SK-MEL-5 (cell line): ENCODE measurements around the gene NSDHL. TPM values are rescaled to one million over a fixed set of nuclear protein-coding genes. Genes with fewer than 3 reads are reported as not detected.
"Not testable (repeated sequence)": the region's sequence is repeated elsewhere in the genome, so short reads cannot be mapped to it uniquely, and the experiment has no call there.

Experiments
- DNase-seq: peaks from one replicate; pipeline ENCODE4 v3.0.0-alpha.2; 2016; ENCODE audit warnings: low read depth, low spot score
- in situ Hi-C: cut with HindIII; loops from 2 replicates; pipeline ENCODE4 v1.10.0; 2016; ENCODE audit warnings: low sequenced_read_pairs, high pct_unique_total_duplicates, low pct_unique_long_range_greater_than_20kb
- total RNA-seq: library from RNA; depleted of rRNA; stranded (reverse); fragments of >200 nt; shearing (Covaris generic); gene quantifications from 2 replicates; pipeline ENCODE4 v1.2.3, GENCODE V29; 2014

The NSDHL gene
- total RNA-seq, 1 experiment from 2014 or later = 15.1 TPM

GRCh38 chrX:152899874-152900719, 69.2 kb downstream of the NSDHL start:
- DNase-seq = no peak
- in situ Hi-C loops = no loop called here

DNA sequence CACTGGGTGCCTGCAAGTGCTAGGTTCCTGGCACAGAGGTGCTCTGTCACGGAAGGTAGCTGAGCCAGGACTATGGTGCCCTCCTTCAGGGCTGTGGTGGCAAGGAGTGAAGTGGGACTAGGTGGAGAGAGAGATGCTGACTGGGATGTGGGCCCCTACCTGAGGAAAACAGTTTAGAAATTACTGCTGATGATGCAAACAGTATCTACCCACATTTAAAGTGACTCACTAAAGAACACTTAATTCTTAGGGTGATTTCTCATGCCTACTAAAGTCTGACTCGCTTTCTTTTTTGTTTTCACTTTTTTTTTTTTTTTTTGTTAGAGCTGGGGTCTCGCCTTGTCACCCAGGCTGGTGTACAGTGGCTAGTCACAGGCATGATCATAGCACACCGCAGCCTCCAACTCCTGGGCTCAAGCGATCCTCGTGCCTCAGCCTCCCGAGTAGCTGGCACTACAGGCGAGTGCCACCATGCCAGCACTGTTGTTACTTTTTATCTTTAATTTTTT, 70.1 kb downstream of the NSDHL start:
- no peak for DNase-seq
- in situ Hi-C loops = no loop called here

- no peak for DNase-seq
- in situ Hi-C loops = no loop called here
Measured at GRCh38 chrX:152901816-152902501, 71.1 kb downstream of the NSDHL start.

GRCh38 chrX:152902502-152902820, 71.6 kb downstream of the NSDHL start:
- no peak for DNase-seq
- in situ Hi-C loops = no loop called here

DNA sequence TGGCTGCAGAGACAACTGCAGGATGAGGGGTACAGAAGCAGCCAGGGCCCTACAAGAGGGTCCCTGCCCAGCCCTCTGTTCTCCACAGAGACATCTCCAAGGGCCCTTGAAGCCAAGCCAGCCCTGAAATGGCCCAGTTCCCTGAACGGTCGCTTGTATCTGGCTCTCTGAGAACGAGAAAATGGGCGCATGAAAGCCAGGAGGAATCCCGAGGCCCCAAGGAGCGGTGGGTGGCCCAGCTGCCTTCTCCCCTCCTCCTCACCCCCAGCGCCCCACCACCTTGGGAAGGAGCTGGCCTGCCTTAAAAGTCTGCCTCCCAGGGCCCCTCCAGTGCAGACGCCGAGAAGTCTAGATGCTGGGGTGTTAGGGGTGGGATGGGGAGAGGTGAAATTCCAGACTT, 72.7 kb downstream of the NSDHL start:
- no peak for DNase-seq
- in situ Hi-C loops = no loop called here

DNA sequence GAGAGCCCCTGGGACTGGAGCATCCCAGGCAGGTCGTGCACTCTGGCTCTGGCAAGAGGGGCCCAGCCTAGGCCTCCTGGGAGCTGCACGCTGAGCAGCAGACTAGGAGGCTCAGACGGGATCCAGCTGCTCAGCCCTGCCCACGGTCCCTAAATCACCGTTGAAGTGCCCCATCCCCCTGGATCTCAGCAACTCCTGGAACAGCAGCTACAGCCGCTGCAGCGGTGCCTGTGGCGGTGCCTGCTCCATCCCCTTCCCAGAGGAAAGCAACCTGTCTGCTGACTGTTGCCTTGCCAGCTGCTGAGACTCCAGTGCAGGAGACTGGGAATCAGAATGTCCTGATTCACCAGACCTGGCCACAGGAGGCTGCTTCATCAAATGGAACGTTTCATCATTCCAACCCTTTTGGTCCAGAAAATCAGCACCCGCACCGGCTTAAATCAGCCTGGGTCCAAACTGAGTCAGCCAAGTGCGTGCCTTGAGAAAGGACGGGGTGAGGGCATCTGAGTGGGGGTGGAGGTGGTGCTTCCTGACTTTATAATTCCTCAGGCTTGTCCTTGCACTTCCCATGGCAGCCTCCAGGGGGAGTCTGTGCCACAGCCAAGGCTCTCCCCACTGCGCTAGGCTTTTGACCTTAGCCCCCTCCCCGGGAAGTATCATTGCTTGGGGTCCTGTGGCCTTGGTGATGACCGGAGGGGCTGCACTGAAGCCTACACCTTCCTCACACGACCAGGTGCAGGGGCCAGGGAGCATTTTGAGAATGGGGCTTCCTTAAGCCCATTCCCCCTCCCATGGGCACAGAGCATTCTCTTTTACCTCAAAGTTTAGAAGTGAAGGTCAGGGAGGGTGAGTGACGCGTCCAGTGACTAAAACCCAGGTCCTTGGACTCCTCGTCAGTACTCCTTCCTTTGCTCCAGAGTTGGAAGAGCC, 73.6 kb downstream of the NSDHL start:
- peak; percentile 53 for DNase-seq
- in situ Hi-C loops = no loop called here

GRCh38 chrX:152905081-152905420, 74.2 kb downstream of the NSDHL start:
- DNase-seq = no peak
- in situ Hi-C loops = no loop called here

- DNase-seq = peak; percentile 52
- in situ Hi-C loops = no loop called here
Measured at GRCh38 chrX:152907084-152907651, 76.3 kb downstream of the NSDHL start.

DNA sequence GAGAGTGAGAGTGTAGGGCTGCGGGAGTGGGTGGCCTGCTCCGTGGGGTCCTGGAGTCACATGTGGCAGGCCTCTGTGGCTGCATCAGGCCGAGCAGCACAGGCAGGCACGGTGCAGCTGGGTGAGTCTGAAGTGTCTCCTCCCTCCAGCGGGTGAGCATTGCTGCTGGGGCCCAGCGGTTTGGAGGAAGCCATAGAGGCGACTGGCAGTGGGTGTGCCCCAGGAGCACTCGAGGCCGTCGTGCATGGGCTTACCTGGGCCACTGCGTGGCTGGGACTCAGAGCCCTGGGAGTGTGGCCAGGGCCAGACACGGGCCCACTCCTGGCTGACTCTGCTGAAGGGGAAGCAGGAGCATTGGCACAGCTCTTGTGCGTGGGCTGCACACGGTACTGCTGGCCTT, 77.6 kb downstream of the NSDHL start:
- in situ Hi-C loops = no loop called here
- no peak for DNase-seq

DNA sequence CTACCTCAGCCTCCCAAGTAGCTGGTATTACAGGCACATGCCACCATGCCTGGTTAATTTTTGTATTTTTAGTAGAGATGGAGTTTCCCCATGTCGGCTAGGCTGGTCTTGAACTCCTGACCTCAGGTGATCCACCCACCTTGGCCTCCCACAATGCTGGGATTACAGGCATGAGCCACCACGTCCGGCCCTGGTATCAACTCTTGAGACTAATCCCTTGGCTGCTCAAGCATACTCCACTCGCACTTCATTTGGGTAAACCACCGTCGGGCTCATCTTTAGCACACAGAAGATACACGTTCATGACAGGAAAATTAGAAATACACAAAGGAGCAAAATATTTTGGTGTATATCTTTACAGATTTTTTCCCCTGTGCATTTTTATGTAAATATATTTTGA, 79.2 kb downstream of the NSDHL start:
- in situ Hi-C loops, DNase-seq: not testable (repeated sequence)

DNA sequence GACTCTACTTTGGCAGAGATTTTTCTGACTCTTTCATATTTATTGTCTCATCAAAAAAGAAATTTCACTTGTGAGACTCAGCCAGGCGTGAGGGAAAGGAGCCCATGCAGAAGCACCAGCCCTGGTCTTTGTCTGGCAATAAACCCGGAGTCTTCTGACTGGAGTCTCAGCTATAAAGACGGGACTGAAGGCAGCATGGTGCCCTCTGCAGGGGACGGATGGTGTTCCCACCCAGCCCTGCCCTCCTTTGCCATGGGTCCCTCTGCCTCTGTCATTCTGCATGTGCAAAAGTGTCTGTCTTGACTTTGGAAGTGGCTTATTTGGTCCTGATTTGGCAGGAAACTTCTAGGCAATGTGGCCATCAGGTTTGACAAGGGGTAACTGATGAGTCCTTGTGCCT, 81.2 kb downstream of the NSDHL start:
- in situ Hi-C loops = no loop called here
- peak; percentile 53 for DNase-seq

GRCh38 chrX:152912641-152913040, 81.8 kb downstream of the NSDHL start:
- no peak for DNase-seq
- in situ Hi-C loops = no loop called here

DNA sequence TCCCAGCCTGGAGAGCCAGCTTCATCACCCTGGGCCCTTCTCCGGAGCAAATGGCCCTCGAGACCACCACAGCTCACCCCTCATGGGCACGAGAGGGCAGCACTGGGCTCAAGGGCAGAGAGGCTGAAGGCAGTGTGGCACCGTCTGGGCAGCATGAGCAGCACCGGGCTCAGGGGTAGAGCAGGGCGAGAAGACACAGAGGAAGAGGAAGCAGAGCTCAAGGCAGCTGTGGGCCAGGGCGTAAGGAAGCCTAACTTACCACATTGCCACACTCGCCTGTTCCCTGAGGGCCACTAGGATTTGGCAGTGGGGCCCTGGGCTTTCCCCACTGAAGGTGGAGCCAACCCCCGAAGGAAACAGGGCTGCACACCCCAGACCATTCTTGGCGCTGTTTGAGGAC, 82.5 kb downstream of the NSDHL start:
- in situ Hi-C loops = no loop called here
- DNase-seq = peak; percentile 48

- no peak for DNase-seq
- in situ Hi-C loops = no loop called here
Measured at GRCh38 chrX:152913910-152914309, 83.0 kb downstream of the NSDHL start.

DNA sequence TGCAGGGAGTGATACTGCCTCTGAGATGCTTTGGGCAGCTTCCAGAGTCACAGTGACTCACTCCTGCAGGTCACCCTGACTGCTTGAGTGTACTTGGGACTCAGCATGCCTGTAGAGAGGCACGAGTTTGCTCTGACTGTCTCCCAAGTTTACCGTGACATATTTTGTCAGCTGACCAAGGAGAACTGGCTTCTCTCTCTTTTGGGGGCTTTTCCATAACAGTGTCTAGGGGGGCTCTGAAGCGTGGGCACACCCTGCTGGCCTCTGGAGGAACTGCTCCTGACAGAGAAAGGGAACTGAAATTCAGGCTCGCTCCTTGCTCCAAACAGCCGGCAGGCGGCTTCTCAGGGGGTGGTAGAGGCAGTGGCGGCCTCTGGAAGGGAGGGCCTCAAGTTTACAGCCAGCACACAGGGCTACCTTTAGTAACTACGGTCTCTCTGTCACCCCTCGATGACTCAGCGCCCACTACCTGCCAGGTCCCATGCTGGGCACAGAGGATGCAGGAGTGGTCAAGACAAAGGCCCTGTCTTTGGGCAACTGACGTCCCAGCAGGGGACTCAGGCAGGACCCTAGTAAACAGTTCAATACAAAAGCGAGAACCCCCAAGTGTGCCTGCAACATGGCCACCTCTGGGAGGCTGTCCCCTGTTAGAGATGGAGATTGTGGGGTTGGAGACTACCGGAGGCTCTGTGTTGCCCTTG, 84.8 kb downstream of the NSDHL start:
- DNase-seq = peak; percentile 53
- in situ Hi-C loops = no loop called here

DNA sequence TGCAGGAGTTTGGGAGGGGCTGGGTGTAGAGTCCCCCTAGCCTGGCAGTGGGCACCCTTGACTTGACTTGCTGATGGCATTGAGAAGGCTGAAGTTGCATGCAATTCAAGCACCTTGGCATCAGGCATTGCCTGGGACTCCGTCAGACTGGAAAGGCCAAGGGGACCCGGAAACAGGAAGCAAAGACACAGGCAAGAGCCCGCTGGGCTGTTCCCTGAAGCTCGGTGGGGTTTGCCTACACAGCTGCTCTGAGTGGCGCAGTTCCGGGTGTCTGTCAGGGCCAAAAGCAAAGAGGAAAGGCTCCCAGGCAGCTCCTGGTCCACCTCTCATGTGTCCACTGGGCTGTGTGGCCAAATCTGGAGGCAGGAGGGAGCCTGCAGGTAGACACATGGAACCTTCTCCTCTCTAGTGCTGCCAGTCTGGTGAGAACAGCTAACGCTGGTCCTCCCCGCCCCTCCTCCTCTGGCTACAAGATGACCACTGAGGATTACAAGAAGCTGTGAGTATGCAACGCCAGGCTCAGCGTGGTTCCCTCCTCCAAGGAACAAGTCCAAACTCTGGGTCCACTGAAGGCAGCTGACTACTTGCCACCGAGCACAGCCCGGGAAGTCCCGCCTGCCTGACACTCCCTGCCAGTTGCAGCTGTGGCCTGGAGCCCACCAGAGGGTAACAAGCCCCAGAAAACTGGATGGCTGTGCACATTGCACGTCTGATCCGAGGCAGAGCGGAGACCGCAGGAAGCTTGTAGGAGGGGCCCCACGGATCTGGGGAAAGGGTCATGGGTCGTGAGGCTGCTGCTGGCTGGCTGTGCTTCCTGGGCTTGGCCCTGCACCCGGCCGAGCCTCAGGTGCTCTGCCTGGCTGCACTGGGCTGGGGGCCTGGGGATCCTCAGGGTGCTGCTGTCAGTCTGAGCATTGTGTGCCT, 87.1 kb downstream of the NSDHL start:
- DNase-seq = no peak
- in situ Hi-C loops = no loop called here
